Brain pericyte (primary cell): ENCODE measurements around the gene DUT.
A peak's percentile ranks its signal among the peaks of the same experiment; 100 is the strongest.
"Not testable (repeated sequence)": the region's sequence is repeated elsewhere in the genome, so short reads cannot be mapped to it uniquely, and the experiment has no call there.

Experiments
- DNase-seq: peaks from one replicate; pipeline ENCODE4 v3.0.0-alpha.2; 2012; ENCODE audit warnings: low read depth, low spot score

DUT gene

GRCh38 chr15:48330855-48331795 lies at the start of gene DUT:
Gene DUT (plus strand): TSS chr15:48331429. CDS start chr15:48331516, 87 bp downstream.
- DNase-seq: peak; percentile 64

- DNase-seq: no peak
Measured at GRCh38 chr15:48281674-48282073, 49.6 kb upstream of the DUT start.

GRCh38 chr15:48282216-48282615 lies 49.0 kb upstream of the DUT start:
- no peak for DNase-seq

DNA sequence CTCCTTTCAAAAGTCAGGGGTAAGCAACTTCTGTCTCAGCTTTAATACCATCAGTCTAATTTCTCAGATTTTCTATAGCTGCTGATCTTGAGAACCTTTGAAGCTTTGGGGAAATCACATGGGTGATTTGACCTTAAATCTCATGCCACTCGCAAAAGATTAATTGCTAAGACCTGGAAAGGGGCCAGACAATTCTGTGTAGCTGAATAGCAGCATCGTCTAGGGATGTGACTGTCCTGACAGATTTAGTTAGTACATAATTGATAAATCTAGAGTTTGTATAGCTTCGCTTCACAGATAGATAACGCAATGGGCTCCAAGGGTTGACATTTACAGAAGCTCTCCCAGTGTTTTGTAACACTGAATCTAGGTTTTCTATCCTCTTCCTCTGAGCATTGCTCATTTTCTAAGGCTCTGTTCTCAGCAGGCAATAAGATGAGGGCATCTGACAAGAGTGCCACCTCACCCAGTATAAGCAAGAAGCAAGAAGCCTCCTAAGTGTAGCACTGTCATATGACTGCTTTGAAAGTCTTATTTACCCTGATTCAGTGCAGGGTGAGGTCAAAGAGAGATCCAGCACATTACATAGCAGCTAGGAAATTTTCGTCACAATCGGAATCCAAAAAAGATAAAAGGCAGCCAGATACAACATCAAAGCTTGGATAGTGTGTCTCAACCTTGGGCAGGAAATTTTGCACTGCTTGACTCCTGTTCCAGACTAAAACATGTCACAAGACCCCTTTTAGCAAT lies 47.7 kb upstream of the DUT start:
- DNase-seq: no peak

- DNase-seq: peak; percentile 63
Measured at GRCh38 chr15:48285329-48286214, 45.7 kb upstream of the DUT start.

- DNase-seq: no peak
Measured at GRCh38 chr15:48289628-48290027, 41.6 kb upstream of the DUT start.

GRCh38 chr15:48292458-48292857 lies 38.8 kb upstream of the DUT start:
- DNase-seq: no peak

DNA sequence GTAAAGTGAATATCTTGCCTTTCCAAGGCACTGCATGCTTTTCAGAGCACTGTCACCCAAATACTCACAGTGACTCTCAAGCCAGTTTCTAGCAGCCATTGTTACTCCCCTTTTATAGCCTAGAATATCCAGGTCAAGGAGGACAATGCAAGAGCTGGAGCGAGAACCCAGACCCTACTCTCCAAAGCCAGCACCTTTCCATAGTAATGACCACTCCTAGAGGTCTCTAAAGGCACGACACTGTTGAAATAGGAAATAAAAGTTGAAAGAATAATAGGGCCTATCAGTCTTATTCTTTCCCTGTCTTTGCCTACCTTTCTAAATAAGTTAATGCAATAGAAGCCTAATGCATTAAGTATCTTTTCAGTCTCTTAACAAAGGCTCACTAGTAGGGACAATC lies 33.6 kb upstream of the DUT start:
- DNase-seq: no peak

DNA sequence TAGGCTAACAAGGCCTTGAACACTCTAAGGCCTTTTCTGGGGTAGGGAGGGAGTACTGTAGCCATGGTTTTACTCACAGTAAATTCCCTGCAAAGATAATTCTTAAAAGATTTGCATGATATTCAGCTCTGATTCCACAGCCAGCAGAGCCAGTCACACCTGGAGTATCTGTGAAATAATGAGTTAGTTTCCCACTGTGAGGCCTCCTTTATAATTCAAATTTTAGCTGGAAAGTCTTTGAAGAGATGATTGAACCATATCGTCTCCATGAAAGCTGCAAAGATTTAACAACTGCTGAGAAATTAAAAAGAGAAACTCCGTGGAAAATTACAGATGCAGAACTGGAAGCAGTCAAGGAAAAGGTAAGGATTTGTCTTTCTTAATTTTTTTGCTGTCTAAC lies 32.3 kb upstream of the DUT start:
- DNase-seq: no peak

DNA sequence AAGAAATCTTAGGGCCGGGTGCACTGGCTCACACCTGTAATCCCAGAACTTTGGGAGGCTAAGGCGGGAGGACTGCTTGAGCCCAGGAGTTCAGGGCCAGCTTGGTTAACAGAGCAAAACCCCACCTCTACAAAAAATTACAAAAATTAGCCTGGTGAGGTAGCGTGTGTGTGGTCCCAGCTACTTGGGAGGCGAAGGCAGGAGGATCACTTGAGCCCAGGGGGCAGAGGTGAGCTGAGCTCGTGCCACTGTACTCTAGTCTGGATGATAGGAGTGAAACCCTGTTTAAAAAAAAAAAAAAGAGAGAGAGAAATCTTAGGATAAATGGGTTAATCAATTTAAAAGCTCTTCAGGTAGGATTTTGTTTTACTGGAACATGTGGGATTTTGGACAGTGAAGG lies 31.2 kb upstream of the DUT start:
- DNase-seq: no peak

- no peak for DNase-seq
Measured at GRCh38 chr15:48304398-48304797, 26.8 kb upstream of the DUT start.

DNA sequence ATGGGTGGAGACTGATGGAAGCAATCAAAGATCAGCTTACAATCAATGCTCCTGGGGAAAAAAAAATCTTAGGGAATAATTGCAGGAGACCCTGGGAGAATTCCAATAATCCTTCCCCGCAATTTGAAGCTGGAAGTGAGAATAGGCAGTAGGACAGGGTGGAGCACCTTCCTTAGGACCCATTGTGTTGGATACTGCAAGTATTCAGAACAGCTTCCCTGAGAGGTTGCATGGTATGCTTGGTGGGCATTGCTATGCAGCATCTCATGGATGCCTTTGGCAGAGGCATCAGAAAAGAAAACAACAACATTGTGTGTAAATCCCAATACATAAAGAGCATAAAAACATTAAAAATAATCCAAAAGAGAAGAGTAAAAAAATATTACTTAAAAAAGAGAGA lies 24.6 kb upstream of the DUT start:
- no peak for DNase-seq

DNA sequence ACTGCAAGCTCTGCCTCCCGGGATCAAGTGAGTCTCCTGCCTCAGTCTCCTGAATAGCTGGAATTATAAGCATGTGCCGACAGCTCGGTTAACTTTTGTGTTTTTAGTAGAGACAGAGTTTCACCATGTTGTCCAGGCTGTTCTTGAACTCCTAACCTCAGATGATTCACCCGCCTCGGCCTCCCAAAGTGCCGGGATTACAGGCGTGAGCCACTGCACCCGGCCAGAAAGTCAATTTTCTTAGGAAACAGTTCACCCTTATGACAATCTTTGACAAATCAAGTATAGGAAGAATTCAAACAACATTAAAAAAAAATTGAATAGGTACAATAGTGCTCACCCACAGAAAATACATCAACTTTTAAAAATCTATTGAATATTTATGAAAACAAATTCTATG lies 23.6 kb upstream of the DUT start:
- no peak for DNase-seq

GRCh38 chr15:48309740-48310139 lies 21.5 kb upstream of the DUT start:
- no peak for DNase-seq

DNA sequence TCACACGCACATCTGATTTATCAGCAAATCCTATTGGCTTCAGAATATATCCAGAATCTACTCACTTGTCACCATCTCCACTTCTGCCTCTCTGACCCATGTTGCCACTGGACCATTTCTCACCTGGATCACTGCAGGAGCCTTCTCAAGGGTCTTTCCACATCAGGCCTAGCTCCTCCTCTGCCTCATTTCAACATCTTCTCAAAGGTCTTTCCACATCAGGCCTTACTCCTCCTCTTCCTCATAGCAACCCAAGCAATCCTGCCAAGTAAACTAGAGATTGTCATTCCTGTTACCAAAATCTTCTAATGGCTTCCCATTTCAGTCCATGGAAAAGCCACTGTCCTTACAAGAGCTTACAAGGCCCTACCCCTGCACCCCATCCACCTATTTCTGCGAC lies 18.0 kb upstream of the DUT start:
- DNase-seq: no peak

GRCh38 chr15:48315041-48315440 lies 16.2 kb upstream of the DUT start:
- DNase-seq: no peak

DNA sequence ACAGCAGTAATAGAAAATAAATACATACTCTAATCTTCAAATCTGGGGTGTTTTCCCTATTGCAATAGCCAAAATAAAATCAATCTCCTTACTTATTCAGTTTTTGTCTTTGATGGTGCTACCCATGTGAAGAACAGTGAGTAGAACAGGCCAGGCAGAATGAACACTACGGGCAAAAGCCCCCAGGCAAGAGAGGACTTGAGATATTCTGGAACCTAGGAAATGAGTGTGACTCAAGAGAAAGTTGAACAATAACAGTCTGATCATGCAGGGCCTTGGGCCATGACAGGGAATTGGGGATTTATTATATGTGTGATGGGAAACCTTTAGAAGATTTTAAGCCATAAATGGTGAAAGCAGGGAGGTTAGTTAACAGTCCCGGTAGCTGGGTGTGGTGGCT lies 14.0 kb upstream of the DUT start:
- DNase-seq: no peak

- DNase-seq: no peak
Measured at GRCh38 chr15:48318131-48318530, 13.1 kb upstream of the DUT start.

DNA sequence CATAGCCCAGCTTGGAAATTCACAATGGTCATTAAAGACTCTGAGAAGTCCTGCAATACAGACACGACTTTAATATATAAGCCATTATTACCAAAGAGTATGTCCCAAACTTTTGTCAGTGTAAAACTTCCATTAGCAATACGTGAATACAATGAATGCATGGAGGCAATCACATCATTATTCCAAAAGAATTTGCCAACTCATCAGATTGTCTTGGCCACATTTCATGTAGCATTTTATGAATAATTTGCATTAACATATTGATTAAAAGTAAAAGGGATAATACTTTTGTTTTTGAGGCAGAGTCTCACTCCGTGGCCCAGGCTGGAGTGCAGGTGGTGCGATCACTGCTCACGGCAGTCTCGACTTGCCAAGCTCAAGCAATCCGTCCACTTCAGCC lies 7.9 kb upstream of the DUT start:
- DNase-seq: no peak

DNA sequence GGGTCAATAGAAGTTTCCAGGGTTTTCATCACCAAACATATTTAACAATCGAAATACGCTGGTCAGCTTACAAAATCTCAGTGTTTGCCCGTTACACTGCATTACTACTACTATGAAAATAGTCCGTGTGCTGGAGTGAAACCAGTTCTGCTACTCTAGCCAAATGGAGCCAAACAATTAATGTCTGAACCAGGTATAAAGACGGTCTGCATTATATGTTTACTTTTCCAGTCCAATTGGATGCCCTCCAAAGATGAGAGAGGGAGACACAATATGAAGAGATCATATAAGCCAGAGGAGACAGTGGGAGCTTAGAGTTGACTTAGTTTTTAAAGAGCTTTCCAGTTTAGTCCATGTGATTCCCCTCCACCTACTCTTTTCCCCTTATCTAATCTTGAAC lies 6.3 kb upstream of the DUT start:
- no peak for DNase-seq

DNA sequence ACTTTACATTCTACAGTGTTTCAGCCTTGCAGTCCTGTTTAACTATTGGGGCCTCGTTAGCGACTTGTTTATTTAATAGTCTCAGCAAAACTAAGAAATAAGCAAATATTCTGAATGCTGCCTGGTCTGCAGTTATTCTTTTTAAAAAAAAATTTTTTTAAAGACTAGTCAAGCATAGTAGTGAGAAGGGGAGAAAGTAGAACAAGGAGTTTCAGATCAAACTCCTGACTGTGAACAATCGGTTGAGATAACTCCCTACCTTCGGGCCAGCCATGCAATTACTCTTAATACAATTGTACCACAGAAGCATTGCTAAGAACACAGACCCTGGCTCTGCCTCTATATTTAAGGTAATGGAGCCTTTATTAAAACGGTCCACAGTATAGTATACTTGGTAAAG lies 5.8 kb upstream of the DUT start:
- no peak for DNase-seq

DNA sequence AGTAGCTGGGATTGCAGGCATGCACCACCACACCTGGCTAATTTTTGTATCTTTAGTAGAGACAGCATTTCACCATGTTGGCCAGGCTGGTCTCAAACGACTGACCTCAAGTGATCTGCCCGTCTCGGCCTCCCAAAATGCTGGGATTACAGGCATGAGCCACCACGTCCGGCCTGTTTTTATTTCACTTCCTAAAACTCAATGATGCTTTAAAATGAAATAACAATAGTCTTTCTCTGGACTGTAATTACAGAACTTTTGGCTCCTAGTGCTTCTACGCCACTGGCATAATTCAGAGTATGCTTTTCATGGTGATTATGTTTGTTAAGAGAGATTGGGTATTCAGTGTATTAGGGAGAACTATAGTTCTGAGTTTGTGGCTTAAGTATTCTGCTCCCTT lies 5.0 kb upstream of the DUT start:
- DNase-seq: not testable (repeated sequence)
